Liver (tissue), 3 donors: ENCODE data around the gene SAA4.

ENCODE experiments used
- CTCF ChIP-seq: fragments of 150-350 bp; IDR thresholded peaks from 2 replicates; pipeline ENCODE4 v1.5.1; 2017; ENCODE audit warnings: improper control_type of control experiment, low read depth, low read length; ENCODE audit not compliant: missing input control
- GABPA ChIP-seq, 2 donors: IDR thresholded peaks in 1 of 2; conservative IDR thresholded peaks in 1 of 2; 2 replicates each; pipeline ENCODE4 v1.6.1; 2016; ENCODE audit warnings: antibody characterized with exemption in 2 of 2, mild to moderate bottlenecking in 1 of 2, moderate library complexity in 1 of 2
- HNF4G ChIP-seq: IDR thresholded peaks from 2 replicates; pipeline ENCODE4 v1.6.1; 2016; ENCODE audit warnings: antibody characterized with exemption
- JUND ChIP-seq, 2 donors: IDR thresholded peaks; 2 replicates each; pipeline ENCODE4 v1.6.1; 2016; ENCODE audit warnings: antibody characterized with exemption in 2 of 2
- MAX ChIP-seq: IDR thresholded peaks from 2 replicates; pipeline ENCODE4 v1.6.1; 2016; ENCODE audit warnings: antibody characterized with exemption
- RAD21 ChIP-seq, 2 donors: IDR thresholded peaks; 2 replicates each; pipeline ENCODE4 v1.6.1; 2016; ENCODE audit warnings: antibody characterized with exemption in 2 of 2, mild to moderate bottlenecking in 2 of 2
- REST ChIP-seq: IDR thresholded peaks from 2 replicates; pipeline ENCODE4 v1.6.1; 2016; ENCODE audit warnings: antibody characterized with exemption, mild to moderate bottlenecking
- SP1 ChIP-seq: IDR thresholded peaks from 2 replicates; pipeline ENCODE4 v1.6.1; 2018; ENCODE audit warnings: antibody characterized with exemption, mild to moderate bottlenecking
- TAF1 ChIP-seq: conservative IDR thresholded peaks from 2 replicates; pipeline ENCODE4 v1.6.1; 2016; ENCODE audit warnings: antibody characterized with exemption, mild to moderate bottlenecking
- ZBTB33 ChIP-seq: IDR thresholded peaks from 2 replicates; pipeline ENCODE4 v1.6.1; 2016; ENCODE audit warnings: antibody characterized with exemption
- donor health status: healthy.
- donor health status: healthy.

GRCh38 chr11:18233912-18234311 is 2.7 kb downstream of the SAA4 start:
- TF ChIP-seq CTCF (no peak), JUND (IDR thresholded peaks at IDR 0.05) (no peak), HNF4G (no peak), REST (no peak), TAF1 (no peak), RAD21 (IDR thresholded peaks at IDR 0.05) (no peak), GABPA (IDR thresholded peaks at IDR 0.05 in 1 of 2, conservative IDR thresholded peaks at IDR 0.05 in 1 of 2) (no peak), ZBTB33 (no peak), MAX (no peak), SP1 (no peak)
